HG03378 (cell line): ENCODE data around the gene EML5.
A peak's percentile ranks its signal among the peaks of the same experiment; 100 is the strongest.

Source experiments
- ATAC-seq: cut with Tn5 transposase; IDR thresholded peaks from one replicate; pipeline ENCODE4 v1.9.1; 2021; ENCODE audit warnings: mild to moderate bottlenecking, moderate library complexity; ENCODE audit not compliant: unreplicated experiment

Gene EML5

GRCh38 chr14:88621100-88621499 lies 171.7 kb downstream of the EML5 start:
- ATAC-seq, result no peak

DNA sequence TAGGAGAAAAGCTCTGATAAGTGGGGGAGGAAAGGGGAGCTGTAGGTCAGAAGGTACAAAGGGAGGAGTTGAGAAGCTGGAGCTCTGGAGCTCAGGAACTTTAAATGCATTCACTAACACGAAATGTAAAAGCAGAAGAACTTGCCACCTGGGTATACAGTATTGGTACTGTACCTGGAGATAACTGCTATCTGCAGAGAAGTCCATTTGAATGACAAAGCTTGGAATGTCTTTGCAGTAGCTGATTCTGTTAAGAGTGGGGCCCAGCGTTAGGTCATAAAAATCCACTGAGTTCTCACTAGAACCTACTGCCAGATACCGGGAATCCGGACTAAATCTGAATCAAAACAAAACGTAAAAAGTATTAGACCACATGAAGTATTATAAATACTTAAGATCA lies 174.3 kb downstream of the EML5 start:
- ATAC-seq, result no peak

DNA sequence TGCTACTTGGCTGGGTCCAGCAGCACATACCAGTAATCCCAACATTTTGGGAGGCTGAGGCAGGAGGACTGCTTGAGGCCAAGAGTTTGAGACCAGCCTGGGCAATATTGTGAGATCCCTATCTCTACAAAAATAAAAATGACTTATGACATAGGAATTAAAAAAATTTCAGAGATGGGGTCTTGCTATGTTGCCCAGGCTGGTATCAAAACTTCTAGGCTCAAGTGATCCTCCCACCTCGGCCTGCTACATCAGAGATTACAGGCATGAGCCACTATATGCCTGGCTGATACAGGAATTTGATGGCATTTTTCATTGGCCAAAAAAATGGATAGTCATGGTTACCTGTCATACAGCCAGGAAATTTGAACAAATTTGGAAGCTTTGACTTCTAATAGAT lies 175.3 kb downstream of the EML5 start:
- no peak for ATAC-seq

DNA sequence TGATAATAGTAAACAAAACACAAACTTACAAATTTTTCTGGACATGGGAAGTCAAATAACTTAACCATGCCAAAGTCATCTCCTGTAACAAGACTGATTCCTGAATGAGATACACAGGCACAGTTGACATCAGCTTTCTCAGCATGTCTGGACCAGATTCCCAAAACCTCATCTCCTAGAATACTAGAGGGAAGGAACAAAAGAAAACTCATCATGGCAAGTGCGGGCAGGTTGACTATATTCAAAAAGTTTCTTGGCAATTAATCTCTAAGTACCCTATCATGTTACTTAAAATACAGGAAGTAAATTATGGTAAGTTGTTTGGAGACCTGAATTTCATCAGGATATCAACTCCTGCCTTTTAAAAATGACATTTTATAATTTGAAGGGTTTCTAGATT lies 176.1 kb downstream of the EML5 start:
- no peak for ATAC-seq

- peak; percentile 45 for ATAC-seq
Measured at GRCh38 chr14:88614218-88614907, 178.4 kb downstream of the EML5 start.

GRCh38 chr14:88613552-88614010 lies 179.2 kb downstream of the EML5 start:
- peak; percentile 34 for ATAC-seq

DNA sequence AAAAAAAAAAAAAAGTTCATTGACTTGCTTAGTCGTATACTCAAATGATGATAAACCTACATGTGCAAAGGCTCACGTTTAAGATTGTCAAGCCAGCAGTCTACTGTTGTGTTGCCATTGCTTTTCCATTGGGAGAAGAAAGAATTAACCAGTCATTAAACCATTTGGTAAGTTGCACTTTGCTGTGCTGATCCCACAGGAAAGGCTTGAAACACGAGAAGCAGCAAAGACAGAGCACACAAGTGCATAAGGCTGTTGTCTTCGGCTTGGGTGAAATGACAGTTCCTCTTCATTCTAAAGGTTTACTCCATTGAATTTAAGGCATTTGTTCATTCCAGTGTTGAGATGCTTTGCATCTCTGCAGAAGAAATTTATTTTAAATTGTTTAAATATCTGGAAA lies 179.8 kb downstream of the EML5 start:
- no peak for ATAC-seq

DNA sequence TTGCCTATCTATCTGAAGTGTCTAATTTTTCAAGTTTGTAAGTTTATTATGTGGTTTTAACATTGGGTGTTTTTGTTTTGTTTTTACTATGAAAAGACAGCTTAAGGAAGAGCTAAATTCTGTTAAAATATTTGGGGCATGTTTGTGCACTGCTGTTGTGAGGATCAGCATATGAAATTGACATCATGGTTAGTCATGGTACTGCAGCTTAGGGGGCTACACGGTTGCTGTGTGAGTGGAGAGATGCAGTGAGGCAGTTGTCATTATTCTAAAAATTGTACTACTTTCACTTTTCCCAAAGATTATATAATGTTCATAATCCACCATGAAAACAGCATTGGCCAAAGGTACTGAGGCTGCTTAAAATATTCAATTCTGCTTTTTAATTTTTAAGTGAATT lies 180.9 kb downstream of the EML5 start:
- no peak for ATAC-seq

- ATAC-seq, result no peak
Measured at GRCh38 chr14:88607829-88608228, 184.9 kb downstream of the EML5 start.

- ATAC-seq, result no peak
Measured at GRCh38 chr14:88605594-88605993, 187.2 kb downstream of the EML5 start.

- ATAC-seq, result no peak
Measured at GRCh38 chr14:88604212-88604611, 188.5 kb downstream of the EML5 start.

DNA sequence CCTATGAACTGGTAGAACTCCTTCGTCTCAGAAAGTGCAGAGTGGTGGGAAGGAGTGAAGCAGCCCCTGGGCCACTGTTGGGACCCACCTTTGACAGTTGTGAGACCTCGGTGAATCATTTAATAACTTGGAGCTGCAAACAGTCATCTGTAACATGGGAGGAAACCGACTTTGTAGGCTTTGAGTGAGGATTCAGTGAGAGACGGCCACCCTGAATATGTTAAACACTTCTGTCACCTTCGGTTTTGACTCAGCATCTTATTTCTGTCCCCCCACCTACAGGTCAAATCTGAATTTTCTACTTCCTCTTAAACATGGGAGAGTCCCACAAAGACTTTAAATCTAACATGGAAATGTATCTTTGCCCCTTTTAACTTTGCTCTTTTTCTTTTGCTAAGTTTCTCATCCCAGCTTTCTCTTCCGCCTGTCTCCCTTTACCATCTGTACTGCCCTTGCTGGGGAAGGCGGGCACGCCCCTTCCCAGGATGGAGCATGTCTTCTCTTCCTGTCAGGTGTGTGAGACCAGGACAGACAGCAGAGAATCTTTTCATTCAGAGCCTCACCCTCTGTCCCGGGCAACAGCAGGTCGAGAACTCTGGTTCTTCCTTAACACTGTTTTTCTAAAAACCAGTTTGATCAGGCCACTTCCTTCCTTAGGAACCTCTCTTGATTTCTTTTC lies 192.9 kb downstream of the EML5 start:
- ATAC-seq, result peak; percentile 97

GRCh38 chr14:88599326-88599725 lies 193.4 kb downstream of the EML5 start:
- ATAC-seq, result no peak

DNA sequence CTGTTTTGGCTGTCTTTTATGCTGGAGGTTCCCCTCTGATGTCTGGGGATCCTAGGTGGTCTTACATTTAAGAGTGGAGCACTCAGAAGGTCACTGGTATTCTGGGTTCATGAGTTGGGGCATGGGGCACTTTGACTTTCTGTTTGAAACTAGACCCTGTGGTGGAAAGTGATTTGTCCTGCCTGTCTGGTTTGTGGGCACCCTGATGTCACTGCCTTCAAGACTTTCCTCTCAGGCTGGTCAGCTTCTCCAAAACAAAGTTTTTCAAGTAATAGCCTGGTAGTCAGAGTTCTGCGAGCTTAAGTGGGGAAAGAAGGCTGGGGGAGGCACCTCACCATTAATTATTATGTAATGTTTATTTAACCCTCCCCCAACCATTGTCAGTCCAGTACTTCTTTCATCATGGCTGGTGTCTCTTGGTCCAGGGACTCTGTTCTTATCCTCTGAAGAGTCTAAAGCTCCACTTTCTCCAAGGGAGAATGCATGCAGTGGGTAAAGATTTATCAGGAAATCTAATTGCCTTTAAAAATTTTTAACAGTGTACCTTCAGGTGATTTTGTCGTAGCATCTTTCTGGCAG lies 194.6 kb downstream of the EML5 start:
- no peak for ATAC-seq

- ATAC-seq, result no peak
Measured at GRCh38 chr14:88597601-88598000, 195.2 kb downstream of the EML5 start.

DNA sequence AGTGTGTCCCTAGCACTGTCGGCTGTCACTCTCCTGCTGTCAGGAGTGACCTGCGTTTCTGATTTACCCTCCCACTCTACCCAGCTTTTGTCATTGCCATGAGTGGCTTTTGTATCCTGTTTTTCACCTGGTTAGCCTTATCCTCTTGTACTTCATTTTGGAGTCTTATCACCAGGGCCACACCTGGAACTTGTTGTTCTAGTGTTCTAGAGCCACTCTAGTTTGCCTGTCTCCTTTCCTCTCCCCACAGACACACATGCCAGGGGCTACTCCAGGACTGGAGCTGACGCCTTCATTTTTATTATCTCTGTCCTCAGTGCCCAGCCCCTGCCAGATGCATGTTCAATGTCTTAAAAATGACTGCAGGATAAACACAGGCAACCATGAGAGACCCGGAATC lies 195.7 kb downstream of the EML5 start:
- ATAC-seq, result no peak

DNA sequence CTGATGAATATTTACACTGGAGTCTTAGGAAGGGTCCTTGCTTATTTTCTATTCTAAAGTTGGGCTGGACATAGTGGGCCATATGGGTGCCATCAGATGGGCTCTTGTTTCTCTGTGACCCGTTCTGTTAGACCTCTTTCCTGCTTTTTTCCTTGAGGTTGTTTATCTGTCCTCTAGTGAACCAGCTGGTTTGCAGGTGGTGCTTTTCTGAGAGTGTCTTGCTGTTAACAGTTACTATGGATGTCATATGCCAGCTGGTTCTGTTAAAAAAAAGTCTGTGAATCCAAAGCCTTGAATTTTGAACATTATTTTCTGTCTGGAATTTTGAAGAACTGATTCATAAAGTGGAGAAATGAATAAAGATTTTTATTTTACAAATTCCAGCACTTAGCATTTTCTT lies 200.7 kb downstream of the EML5 start:
- no peak for ATAC-seq

GRCh38 chr14:88590173-88590572 lies 202.6 kb downstream of the EML5 start:
- no peak for ATAC-seq

DNA sequence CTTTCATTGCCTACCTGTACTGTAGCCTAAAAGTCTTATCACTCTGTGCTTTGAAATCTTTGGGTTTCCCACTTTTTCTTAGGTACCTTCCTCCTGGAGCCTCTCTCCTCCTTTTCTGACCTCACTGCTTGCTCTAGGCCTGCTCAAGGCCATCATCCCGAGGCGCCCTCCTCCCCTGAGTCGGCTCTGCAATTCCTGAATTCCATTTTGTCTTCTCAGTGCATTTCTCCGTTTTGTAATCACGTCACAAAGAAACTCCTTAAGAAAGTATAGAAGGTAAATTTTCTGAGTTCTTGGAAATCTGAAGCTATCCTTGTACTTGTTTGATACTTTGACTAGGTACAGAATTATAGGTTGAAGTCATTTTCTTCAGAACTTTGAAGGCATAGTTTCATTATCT lies 204.7 kb downstream of the EML5 start:
- ATAC-seq, result no peak

DNA sequence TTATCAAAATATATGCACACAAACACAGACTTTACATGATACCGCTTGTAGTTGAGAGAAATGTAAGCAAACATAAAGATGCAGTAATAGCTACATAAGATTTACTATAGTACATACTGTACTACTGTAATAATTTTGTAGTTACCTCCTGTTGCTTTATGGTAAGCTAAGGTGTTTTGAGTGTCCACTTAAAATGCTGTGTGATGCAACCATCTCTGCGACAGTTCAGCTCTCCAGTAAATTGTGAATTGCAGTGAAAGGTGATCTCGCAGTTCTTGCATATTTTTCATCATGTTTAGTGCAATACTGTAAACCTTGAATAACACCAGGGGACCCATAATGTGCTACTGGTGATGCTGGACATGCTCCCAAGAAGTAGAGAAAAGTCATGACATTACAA lies 208.3 kb downstream of the EML5 start:
- ATAC-seq, result no peak

GRCh38 chr14:88576222-88576621 lies 216.5 kb downstream of the EML5 start:
- no peak for ATAC-seq

GRCh38 chr14:88572117-88572516 lies 220.6 kb downstream of the EML5 start:
- ATAC-seq, result no peak
